ENCODE data around the gene BHLHA15.

- TF ChIP-seq POLR2AphosphoS5 (IDR thresholded peaks at IDR 0.05) (no peak), POLR2A (IDR thresholded peaks at IDR 0.05) (no peak)
Observed at GRCh38 chr7:98248156-98248555, 36.9 kb downstream of the BHLHA15 start.

Measured in spleen (tissue), 3 donors.